ENCODE data around the gene ATG7.

DNA sequence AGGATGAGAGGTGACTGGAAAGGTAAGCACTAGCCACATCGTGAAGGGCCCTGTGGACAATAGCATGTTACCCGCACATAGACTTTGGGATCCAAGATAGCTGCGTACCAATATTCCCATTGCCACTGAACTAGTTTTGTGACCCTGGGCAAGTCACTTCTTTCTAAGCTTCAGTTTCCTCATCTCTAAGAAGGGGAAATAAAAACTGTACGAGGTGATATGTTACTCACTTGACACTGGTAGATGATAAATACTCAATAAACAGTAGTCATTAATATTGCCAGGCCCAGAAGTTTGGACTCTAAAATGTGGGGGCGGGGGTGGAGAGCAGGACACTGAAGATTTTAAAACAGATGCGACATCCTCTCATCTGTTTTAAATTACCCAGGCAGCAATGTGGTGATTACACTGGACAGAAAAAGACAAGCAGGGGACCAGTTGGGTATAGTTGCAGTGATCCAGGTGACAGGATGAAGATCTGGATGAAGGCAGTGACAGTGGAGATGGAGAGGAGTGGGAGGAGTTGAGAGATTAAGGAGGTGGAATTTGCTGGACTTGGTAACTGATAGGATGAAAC, 2.5 kb downstream of the ATG7 start:
- TF ChIP-seq, protein P1, sequence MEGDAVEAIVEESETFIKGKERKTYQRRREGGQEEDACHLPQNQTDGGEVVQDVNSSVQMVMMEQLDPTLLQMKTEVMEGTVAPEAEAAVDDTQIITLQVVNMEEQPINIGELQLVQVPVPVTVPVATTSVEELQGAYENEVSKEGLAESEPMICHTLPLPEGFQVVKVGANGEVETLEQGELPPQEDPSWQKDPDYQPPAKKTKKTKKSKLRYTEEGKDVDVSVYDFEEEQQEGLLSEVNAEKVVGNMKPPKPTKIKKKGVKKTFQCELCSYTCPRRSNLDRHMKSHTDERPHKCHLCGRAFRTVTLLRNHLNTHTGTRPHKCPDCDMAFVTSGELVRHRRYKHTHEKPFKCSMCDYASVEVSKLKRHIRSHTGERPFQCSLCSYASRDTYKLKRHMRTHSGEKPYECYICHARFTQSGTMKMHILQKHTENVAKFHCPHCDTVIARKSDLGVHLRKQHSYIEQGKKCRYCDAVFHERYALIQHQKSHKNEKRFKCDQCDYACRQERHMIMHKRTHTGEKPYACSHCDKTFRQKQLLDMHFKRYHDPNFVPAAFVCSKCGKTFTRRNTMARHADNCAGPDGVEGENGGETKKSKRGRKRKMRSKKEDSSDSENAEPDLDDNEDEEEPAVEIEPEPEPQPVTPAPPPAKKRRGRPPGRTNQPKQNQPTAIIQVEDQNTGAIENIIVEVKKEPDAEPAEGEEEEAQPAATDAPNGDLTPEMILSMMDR (conservative IDR thresholded peaks at IDR 0.05), result no peak
- no peak for TF ChIP-seq EZH2 (IDR thresholded peaks at IDR 0.05; ENCODE audit: low read depth)

All from PC-9 (cell line).